ENCODE measurements around the gene TTLL6. TPM values are rescaled to one million over a fixed set of nuclear protein-coding genes. Genes with fewer than 3 reads are reported as not detected.

TTLL6 gene
- total RNA-seq, 1 donor from 2014 or later, result 17.4 TPM

DNA sequence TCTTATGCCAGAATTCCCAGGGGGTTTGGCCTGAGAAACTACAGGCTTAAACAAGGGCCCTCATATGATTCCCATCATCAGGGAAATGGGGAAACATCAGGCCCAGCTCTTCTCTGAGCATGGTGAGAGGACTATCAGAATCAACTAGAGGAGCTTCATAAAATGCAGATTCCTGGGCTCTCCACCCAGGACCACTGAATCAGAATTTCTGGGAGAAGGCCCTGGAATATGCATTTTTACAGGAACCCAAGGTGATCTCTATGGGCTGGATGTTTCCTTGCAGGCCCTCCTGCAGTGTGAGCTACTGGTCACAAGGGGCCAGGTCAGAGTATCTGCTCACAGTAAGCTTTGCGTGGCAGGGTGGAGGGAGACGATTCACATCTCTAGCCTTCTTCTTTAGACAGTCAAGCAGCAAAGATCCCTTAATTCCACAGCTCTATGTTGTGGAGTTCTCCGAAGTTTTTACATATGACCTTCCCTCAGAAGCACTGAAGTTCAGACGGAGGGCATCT lies 49.7 kb downstream of the TTLL6 start:
- no peaks in the 10 kb centered on the region for H3K9me3 ChIP-seq (ENCODE audit: low read depth)
- H3K79me2 ChIP-seq (ENCODE audit: low read depth), result no peaks in the 10 kb centered on the region
- DNase-seq (ENCODE audit: low spot score), result no peak
- no peaks in the 10 kb centered on the region for H3K36me3 Mint-ChIP-seq
- no peak for TF ChIP-seq EZH2phosphoT487 (IDR thresholded peaks at IDR 0.05)
- TF ChIP-seq, protein P1, sequence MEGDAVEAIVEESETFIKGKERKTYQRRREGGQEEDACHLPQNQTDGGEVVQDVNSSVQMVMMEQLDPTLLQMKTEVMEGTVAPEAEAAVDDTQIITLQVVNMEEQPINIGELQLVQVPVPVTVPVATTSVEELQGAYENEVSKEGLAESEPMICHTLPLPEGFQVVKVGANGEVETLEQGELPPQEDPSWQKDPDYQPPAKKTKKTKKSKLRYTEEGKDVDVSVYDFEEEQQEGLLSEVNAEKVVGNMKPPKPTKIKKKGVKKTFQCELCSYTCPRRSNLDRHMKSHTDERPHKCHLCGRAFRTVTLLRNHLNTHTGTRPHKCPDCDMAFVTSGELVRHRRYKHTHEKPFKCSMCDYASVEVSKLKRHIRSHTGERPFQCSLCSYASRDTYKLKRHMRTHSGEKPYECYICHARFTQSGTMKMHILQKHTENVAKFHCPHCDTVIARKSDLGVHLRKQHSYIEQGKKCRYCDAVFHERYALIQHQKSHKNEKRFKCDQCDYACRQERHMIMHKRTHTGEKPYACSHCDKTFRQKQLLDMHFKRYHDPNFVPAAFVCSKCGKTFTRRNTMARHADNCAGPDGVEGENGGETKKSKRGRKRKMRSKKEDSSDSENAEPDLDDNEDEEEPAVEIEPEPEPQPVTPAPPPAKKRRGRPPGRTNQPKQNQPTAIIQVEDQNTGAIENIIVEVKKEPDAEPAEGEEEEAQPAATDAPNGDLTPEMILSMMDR (IDR thresholded peaks at IDR 0.05), result no peak
- TF ChIP-seq EZH2 (IDR thresholded peaks at IDR 0.05), result no peak
- H3K4me1 ChIP-seq, result no peaks in the 10 kb centered on the region
- no peaks in the 10 kb centered on the region for H3F3A ChIP-seq (ENCODE audit: low read depth)
- no peak overlapping the region for H3K9ac ChIP-seq
- peaks cover 5% of the 10 kb centered on the region for H3K4me1 Mint-ChIP-seq
- no peak overlapping the region for H3K27ac ChIP-seq
- H3K9me3 Mint-ChIP-seq, result no peaks in the 10 kb centered on the region
- H3K4me3 Mint-ChIP-seq, result no peak overlapping the region
- no peak overlapping the region for H3K27ac Mint-ChIP-seq
- H3K27me3 Mint-ChIP-seq (ENCODE audit: insufficient read depth, low read depth), result peaks cover 23% of the 10 kb centered on the region
- H2AFZ ChIP-seq (replicated peaks), result no peak overlapping the region
- H3K36me3 ChIP-seq, result no peaks in the 10 kb centered on the region
- H3K27me3 ChIP-seq, result peaks cover 78% of the 10 kb centered on the region
- H3K4me3 ChIP-seq, result no peak overlapping the region
- H3K4me2 ChIP-seq, result no peak overlapping the region
- H4K20me1 ChIP-seq (ENCODE audit: low read depth), result no peaks in the 10 kb centered on the region

DNA sequence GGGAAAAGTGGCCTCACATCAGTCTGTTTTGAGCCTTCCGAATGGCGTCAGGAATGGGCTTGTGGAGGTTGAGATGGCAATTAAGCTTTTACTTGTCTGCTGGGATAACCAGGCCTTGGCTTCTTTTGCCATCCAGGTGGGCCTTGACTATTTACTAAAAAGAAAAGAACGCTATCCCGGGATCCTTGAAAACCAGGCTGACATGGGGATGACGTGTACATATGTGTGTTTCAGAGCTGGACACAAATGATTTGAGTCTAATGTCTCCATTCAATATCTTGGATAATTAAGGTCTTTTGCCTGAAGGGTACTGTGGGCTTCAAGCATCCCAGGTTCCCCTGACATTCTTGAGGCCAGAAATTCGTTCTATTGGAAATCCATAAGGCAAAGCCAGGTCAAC lies 55.9 kb downstream of the TTLL6 start:
- no peaks in the 10 kb centered on the region for H3K4me1 Mint-ChIP-seq
- no peak overlapping the region for H3K9ac ChIP-seq
- no peak overlapping the region for H3K4me2 ChIP-seq
- peaks cover 100% of the 10 kb centered on the region for H3K27me3 ChIP-seq
- H3F3A ChIP-seq (ENCODE audit: low read depth), result no peaks in the 10 kb centered on the region
- H3K79me2 ChIP-seq (ENCODE audit: low read depth), result no peaks in the 10 kb centered on the region
- no peak overlapping the region for H3K4me3 ChIP-seq
- H3K27ac Mint-ChIP-seq, result no peak overlapping the region
- peaks cover 50% of the 10 kb centered on the region for H3K27me3 Mint-ChIP-seq (ENCODE audit: insufficient read depth, low read depth)
- H3K4me3 Mint-ChIP-seq, result no peak overlapping the region
- no peaks in the 10 kb centered on the region for H3K9me3 Mint-ChIP-seq
- no peak overlapping the region for H3K27ac ChIP-seq
- TF ChIP-seq EZH2phosphoT487 (IDR thresholded peaks at IDR 0.05), result no peak
- TF ChIP-seq EZH2 (IDR thresholded peaks at IDR 0.05), result no peak
- TF ChIP-seq, protein P1 (IDR thresholded peaks at IDR 0.05), result no peak
- peaks cover 13% of the 10 kb centered on the region for H4K20me1 ChIP-seq (ENCODE audit: low read depth)
- H3K9me3 ChIP-seq (ENCODE audit: low read depth), result no peaks in the 10 kb centered on the region
- H2AFZ ChIP-seq (replicated peaks), result no peak overlapping the region
- H3K36me3 ChIP-seq, result no peaks in the 10 kb centered on the region
- H3K36me3 Mint-ChIP-seq, result no peaks in the 10 kb centered on the region
- DNase-seq (ENCODE audit: low spot score), result no peak
- no peaks in the 10 kb centered on the region for H3K4me1 ChIP-seq

DNA sequence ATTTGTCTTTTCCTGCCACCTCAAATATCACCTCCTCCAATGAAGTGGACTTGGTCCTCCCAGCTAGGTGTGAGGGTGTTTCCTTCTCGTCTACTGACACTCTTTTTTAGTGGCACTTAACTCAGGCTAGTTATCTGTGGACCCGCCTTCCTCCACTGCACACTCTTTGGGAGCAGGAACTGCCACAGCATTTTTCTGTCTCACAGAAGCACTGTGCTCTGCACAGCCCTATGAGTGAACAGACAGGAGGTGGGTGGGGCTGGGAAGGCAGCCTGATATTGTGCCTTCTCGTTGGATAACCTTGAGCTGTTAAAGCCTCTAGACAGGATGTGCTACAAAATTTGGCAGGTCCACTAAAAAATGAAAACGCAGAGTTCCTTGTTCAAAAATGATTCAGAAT lies 56.6 kb downstream of the TTLL6 start:
- Mint-ChIP-seq H3K36me3 (no peaks in the 10 kb centered on the region), H3K4me3 (no peak overlapping the region), H3K27me3 (ENCODE audit: insufficient read depth, low read depth) (peaks cover 56% of the 10 kb centered on the region), H3K4me1 (no peaks in the 10 kb centered on the region), H3K27ac (no peak overlapping the region), H3K9me3 (peaks cover 2% of the 10 kb centered on the region)
- DNase-seq (ENCODE audit: low spot score), result no peak
- TF ChIP-seq EZH2 (IDR thresholded peaks at IDR 0.05) (no peak), EZH2phosphoT487 (IDR thresholded peaks at IDR 0.05) (no peak)
- TF ChIP-seq, protein P1 (IDR thresholded peaks at IDR 0.05), result no peak
- no peaks in the 10 kb centered on the region for H3K9me3 ChIP-seq (ENCODE audit: low read depth)
- no peak overlapping the region for H3K4me2 ChIP-seq
- H3F3A ChIP-seq (ENCODE audit: low read depth), result peaks cover 2% of the 10 kb centered on the region
- peaks cover 100% of the 10 kb centered on the region for H3K27me3 ChIP-seq
- no peaks in the 10 kb centered on the region for H3K4me1 ChIP-seq
- no peak overlapping the region for H2AFZ ChIP-seq (replicated peaks)
- no peak overlapping the region for H3K27ac ChIP-seq
- no peaks in the 10 kb centered on the region for H3K79me2 ChIP-seq (ENCODE audit: low read depth)
- peaks cover 20% of the 10 kb centered on the region for H4K20me1 ChIP-seq (ENCODE audit: low read depth)
- no peaks in the 10 kb centered on the region for H3K36me3 ChIP-seq
- H3K9ac ChIP-seq, result no peak overlapping the region
- H3K4me3 ChIP-seq, result no peak overlapping the region
